ENCODE data around the gene CFL2.
"Not testable (repeated sequence)": the region's sequence is repeated elsewhere in the genome, so short reads cannot be mapped to it uniquely, and the experiment has no call there.

CFL2 gene

DNA sequence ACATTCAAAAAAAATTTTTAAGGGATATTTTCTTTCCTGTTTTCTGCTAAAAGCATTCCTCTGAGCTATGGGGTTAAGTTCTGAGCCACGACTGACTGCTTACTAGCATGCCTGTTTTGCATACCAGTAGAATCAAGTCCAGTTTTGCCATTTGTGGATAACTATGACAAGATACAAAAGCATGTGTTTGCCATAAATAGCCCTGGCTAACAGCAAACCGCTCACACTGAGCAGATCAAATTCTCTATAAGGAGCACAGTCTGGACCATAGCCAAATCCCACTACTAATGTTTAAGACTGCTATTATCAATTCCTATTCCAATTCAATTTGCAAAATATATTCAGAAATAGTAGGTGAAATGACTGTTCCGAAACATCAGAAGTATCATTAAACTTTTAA, 3.2 kb downstream of the CFL2 start:
- peak; percentile 67 for DNase-seq

DNA sequence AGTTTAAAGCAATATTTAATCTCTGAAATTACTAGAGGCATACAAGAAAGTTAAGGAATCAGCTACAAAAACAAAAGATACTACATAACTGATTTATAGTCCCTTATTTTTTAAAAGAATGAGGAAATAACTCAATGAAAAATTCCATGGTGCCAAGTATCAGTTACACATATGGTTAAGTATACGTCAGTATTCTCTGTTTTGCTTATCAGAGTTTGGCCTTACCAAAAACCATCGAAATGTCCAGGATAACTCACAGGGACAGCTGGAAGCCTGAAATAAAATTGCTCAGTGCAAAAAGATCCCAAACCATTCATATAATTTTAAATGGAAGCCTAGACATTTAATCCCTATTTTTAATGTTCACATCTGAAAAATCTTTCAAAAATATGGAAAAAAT, 3.6 kb downstream of the CFL2 start:
- DNase-seq: no peak

DNA sequence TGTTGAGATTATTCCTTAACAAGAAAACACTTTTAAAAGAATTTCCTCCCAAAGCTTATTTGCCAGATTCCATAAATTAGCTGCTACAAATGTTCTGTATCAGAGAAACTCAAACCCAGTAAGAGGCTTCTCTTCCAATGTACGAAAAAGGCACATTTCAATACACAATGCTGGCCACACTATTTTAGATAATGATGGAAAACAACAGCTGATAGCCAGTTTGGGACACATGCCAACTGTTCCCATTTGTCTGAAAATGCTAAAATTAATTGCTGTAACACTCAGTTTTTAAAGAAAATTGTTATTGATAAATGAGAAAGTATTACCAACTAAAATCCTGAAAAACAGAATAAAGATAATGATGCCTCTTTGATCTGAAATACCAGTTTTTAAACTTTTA, 4.4 kb downstream of the CFL2 start:
- no peak for DNase-seq

DNA sequence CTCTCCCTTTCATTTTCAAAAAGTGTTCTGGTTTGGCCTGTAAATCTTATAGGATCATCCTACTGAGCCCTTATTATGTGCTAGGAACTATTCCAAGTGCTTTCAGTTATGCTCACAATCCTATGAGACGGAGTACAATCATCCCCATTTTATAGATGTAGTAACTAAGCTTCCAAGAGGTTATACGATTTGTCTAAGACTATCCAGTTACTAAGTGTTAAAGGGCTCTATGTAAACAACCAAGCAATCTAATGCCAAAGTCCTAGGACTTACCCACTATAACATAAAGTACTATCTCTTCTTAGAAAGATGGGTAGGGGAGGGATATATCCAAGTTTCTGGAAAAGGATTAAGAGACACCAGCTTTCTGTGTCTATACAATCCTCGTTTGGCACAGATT, 6.7 kb downstream of the CFL2 start:
- no peak for DNase-seq

DNA sequence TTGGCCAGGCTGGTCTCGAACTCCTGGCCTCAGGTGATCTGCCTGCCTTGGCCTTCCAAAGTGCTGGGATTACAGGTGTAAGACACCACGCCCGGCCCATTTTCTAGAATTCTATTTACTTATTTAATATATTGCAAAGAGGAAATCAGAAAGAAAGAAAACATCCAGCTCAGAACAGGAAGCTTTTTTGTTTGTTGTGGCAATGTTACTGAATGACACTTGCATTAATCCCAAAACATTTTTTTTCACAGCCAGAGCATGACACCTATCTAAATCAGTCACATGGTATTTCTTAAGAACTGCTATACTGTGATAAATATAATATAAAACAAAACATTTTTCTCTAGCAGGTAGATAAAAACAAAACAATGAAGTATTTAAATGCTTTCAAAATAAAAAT, 12.6 kb downstream of the CFL2 start:
- DNase-seq: no peak

DNA sequence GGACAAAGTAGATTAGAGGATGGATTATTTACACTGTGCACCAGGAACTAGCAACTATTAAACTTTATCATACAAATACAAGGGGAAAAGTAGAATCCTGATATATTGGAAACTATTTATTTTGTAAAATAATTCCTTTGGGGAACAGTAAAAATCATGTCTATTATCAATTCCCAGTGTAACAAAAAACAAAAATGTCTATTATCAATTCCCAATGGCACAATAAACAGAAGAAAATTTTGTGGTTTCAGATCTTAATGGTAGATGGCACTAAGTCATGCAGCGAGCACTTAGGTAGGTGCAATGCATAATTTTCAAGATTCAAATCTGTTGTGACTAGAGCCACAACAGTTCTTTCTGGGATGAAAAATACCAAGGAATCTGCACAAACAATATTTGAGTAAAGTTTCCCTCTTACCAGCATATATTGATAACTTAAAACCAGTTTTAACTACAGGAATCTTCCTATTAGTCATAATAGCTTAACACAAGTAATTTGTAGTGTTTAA, 13.7 kb downstream of the CFL2 start:
- no peak for DNase-seq

DNA sequence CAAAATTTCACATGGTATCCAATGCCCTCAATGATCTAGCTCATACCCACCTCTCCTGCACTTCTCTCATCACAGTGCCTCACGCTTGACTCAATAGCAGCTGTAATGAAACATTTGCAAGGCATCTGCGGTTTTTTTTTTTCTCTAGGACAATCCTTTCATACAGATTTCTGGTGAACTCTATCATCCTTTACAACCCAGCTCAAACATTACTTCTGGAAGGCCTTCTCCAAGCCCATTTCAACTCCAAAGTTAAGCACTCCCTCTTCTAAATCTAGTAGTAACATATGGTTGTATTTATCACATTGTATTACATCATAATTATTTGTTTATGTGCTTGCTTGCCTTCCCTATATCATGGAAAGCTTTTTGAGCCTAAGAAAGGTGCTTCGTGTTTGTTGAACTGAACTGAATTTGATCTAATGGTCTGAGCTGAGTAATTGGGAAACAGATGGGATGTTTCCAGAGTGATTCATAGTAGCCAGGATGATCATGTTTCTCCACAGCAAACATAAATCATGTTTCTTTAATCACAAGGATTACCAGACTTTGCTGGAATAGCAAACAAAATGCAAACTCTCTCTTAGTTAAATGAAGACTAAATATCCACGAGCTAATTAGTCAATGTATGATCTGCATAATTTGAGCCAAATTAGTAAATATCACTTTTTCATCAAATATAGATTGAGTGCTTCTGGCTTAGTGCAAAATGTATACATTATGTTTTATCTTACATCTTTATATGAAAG, 14.3 kb downstream of the CFL2 start:
- DNase-seq: peak; percentile 94

DNA sequence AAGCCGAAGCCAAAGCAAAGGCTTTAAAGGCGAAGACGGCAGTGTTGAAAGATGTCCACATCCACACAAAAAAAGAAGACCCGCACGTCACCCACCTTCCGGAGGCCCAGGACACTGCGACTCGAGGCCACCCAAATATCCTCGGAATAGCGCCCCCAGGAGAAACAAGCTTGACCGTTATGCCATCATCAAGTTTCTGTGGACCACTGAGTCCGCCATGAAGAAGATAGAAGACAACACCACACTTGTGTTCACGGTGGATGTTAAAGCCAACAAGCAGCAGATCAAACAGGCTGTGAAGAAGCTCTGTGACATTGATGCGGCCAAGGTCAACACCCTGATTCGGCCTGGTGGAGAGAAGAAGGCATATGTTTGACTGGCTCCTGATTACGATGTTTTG, 20.2 kb downstream of the CFL2 start:
- not testable (repeated sequence) for DNase-seq

DNA sequence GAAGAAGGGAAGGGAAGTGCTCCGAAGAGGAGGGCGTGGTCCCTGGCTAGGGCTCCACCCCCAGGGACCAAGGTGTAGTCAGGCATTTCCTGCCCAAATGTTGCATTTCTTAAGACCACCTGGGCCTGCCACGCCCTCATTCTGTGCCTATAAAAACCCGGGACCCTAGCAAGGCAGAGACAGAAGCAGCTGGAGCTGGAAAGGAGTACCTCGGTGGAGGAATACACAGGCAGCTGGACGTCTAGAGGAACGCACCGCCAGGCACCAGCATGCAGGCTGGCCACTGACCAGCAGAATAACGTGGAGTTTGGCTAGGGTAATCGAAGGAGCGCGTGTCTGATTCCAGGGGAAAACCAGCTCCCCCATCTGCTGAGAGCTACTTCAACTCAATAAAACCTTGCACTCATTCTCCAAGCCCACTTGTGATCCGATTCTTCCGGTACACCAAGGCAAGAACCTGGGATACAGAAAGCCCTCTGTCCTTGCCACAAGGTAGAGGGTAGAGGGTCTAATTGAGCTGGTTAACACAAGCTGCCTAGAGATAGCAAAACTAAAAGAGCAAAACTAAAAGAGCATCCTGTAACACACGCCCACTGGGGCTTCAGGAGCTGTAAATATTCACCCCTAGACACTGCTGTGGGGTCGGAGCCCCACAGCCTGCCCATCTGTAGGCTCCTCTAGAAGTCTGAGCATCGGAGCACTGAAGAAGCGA, 21.0 kb downstream of the CFL2 start:
- no peak for DNase-seq

DNA sequence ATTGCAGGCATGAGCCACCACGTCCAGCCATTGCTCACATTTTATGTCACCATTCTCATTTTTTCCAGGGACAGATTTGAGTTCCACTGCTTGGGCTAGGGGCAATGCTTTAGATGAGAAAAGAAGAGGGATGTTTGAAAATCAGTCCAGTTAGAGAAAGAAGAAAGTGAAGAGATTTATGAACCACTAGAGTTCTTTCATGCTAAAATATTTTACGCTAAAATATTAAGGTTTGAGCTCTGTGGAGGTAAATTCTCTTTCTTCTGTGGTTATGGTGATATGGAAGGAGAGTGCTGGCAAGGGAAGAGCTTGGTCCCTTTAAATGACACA, 21.5 kb downstream of the CFL2 start:
- no peak for DNase-seq

DNA sequence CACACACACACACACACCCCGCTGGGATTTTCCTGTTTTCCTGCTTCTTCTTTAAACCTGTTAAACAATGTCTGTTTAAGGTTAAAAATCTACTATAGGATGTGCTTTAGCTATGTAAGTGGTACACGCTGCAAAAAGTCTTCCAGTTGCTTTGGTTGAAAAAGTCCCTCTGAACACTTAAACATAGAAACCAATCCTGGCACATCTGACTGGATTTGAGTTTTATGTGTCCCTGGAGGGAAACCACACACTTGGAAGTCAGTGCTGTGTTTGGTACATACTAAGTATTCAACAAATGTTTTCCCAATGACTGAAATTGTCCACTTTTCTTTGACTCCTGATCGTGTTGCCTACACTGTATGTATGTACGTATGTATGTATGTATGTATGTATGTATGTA, 22.0 kb downstream of the CFL2 start:
- DNase-seq: no peak

DNA sequence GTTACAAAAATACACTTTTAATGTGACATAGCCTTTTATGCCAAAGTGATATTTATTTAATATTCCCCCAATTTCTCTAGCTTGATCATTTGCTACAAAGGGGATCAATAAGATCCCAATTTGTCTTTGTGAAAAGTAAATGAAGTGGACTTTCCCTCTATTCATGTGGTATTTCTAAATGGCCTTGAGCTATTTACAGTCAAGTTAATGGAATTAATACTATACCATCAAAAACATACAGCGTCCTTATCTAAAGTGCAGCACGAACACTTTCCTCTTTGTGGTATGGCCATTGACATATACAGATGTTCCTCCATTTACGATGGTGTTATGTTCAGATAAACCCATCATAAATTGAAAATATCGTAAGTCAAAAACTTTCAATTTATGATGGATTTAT, 23.2 kb downstream of the CFL2 start:
- no peak for DNase-seq

DNA sequence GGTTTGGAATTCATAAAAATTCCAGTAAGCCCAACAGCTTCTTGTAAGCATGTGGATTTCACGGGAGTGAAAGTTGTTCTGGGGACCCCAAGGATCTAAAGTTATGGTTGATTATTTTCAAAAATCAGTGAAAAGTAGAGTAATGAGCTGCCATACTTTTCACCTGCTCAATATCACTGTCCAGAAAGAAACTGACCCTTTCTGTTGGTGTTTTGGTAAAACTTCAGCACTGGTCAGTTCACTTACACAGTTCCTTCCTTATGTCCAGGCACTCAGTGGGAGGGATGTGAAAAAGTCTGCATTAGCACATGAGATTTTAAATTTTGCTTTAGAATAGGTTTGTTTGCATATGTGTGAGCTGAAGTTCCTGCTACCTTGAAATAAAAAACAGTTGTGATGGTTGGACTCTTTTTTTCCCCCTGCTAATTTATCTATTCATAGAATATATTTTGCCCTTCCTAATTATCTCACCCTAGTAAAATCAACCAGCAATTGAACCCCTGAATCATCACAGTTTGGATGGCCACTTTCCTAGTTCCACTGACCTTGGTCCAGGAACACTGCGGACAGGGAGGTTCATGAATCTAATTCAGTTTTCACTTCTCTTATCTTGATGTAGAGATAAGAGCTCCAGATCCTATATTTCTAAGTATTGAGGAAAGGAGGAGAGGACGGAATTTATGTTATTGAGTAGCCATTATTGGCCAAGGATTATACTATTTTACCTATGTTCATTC, 25.8 kb downstream of the CFL2 start:
- DNase-seq: no peak

DNA sequence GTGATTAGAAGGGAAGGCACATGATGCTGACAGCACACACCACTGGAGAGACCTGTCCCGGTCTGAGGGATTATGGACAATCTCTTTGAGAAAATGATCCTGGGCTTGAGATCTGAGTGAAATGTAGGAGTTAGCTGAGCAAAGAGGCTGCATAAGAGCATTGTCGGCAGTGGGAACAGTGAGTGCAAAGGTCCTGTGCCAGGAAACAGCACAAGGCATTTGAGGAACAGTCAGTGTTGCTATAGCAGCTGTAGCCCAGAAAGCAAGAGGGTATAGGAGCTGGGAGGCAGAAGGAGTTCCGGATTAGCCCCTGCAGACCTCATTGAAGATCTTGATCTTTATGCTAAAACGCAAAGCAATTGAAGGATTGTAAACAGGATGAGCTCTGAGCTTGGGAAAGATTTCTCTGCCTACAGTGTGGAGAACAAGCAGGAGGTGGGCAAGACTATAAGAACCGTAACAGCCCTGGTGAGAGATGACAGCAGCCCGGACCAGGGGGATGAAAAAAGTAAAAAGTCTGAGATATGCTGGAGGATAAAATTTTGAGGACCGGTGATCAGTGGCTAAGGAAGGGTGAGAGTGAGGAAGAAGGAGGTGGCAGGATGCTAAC, 28.5 kb downstream of the CFL2 start:
- no peak for DNase-seq

DNA sequence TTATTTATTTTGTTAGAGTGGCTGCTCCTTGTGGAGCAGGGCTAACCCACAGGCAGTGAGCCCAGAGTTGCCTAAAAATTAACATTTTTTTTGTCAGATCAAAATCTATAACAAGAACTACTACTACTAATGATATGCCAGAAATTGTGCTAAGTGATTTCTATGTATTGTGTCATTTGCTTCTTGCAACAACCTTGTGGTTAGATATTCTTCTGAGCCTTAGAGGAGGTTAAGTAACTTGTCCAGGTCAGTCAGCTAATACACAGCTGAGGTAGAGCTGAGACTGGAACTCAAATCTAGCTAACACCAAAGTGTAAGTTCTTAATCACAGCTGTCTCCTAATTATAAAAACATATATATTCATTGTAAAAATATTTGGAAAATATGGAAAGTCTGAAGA, 29.8 kb downstream of the CFL2 start:
- DNase-seq: peak; percentile 24

DNA sequence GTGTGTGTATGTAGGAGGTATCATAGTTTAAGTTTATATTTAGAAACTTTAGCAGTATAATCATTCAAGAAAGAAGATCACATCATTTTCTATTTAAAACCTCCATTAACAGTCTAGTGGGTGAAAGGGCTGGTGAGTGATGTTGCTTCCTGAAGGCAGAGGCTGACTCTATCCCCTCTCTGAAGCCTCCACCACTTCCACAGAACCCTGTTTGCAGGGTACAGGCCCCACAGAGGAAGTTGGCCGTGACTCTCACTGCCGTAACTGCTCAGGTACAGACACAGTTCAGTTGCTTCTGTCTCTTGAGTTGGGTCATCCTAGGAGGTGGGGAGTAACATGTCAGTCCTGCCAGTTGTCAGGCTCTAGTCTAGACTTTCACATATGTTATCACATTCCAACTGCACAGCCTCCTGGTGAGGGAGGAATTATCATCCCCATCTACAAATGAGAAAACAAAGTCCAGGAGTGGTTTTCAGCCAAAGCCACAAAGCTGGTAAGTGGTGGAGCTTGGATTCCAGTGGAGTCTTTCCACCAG, 31.5 kb downstream of the CFL2 start:
- no peak for DNase-seq

DNA sequence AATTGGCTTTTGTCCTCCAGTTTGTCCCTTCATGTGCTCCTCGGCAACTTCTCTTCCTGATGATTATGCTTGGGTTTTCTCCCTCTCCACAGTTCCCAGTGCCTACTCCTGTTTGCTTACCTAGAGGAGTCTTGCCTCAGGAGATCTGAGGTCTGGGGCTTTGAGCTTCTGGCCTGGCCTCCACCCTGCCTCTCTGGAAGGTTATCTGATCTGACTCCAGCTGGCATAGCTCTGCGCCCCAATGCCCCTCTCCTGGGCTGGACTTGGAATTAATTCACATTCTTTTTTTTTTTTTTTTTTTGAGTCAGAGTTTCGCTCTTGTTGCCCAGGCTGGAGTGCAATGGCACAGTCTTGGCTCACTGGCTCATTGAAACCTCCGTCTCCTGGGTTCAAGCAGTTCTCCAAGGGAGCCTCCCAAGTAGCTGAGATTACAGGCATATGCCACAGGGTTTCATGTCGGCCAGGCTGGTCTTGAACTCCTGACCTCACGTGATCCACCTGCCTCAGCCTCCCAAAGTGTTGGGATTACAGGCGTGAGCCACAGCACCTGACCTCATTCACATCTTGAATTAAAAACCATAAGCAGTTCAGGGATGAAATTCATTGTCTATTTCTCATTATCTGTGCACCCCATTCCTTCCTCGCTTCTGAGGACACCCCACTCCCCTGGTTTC, 33.5 kb downstream of the CFL2 start:
- DNase-seq: no peak

DNA sequence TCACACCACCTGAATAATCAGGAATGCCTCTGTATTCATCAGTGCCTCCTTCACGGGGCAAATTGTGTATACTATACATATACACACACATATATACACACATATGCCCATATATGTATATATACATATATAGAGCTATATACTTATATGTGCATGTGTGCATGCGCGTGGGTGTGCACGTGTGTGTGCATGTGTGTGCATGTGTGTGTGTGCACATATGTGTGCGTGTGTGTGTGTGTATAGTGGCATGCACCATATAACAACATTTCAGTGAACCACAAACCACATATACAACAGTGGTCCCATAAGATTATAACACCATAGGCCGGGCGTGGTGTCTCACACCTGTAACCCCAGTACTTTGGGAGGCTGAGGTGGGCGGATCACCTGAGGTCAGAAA, 35.7 kb downstream of the CFL2 start:
- DNase-seq: no peak

DNA sequence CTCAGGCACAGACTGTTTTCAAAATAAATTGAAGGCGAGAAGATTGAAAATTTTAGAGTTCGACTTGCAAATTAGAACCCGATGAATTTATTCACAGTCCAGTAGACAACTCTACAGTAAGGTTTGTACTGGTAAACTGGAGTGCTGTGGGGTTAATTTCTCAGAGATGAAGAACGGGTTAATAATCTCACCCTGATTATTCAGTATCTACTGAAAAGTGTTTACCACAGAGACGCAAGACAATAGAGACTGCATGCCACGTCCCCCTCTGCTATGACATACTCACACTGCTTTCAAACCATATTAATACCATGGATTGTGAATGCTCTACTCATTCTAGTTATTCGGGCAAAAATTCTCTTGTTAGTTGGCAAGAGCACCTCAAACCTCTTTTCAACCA, 36.1 kb downstream of the CFL2 start:
- DNase-seq: no peak

DNA sequence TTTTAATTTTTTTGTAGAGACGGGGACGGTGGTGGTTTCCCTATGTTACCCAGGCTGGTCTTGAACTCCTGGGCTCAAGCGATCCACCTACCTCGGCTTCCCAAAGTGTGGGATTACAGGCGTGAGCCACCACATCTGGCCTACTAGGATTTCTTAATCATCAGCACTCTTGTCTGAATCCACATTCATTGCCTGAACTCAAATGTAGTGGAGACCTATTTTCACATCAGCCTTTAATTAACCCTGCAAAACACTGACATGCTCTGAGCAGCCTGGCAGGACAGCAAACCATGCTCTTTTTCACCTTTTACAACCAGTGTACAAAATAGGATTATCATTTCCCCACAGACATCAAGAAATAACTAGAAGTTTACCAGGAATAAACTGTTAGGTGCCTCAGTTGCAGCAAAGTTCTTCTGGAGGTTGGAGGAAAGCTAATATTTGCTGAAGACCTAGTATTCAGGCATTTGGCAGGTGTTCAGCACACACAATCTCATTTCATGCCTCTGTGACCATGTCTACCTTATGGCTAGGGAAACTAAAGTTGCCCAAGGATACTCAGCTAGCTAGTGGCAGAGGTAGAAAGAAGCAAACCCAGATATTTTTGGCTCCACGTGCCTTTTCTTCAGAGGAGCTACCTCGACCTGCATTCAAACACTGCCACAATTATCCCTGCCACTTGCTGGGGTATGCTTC, 37.7 kb downstream of the CFL2 start:
- DNase-seq: no peak

DNA sequence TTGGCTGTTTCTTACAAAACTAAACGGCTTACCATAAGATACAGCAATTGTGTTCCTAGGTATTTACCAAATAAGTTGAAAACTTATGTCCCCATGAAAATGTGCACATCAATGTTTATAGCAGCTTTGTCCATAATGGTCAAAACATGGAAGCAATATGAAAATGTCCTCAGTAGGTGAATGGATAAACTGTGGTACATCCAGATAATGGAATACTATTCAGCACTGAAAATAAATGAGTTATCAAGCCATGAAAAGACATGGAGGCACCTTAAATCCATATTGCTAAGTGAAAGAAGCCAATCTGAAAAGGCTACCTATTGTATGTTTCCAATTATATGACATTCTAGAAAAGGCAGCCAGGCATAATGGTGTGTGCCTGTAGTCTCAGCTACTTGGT, 40.7 kb downstream of the CFL2 start:
- no peak for DNase-seq

DNA sequence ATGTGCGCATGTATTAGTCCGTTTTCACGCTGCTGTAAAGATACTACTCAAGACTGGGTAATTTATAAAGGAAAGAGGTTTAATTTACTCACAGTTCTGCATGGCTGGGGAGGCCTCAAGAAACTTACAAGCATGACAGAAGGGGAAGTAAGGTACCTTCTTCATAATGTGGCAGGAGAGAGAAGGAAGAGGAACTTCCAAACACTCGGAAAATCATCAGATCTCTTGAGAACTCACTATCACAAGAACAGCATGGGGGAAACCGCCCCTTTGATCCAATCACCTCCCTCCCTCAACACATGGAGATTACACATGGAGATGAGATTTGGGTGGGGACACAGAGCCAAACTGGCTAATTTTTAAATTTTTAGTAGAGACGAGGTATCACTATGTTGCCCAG, 42.7 kb downstream of the CFL2 start:
- DNase-seq: no peak

Measured in kidney glomerular epithelial cell (primary cell).